Neuronal stem cell (in vitro differentiated cells): Measurements from ENCODE around the gene PBX4.
A peak's percentile ranks its signal among the peaks of the same experiment; 100 is the strongest.

ENCODE experiments used
- DNase-seq: peaks from one replicate; pipeline ENCODE4 v3.0.0-alpha.2; 2013; ENCODE audit warnings: low spot score
- H2AFZ ChIP-seq: one replicate; pipeline ENCODE4 v1.6.1; 2013; ENCODE audit warnings: mild to moderate bottlenecking, low read length, inconsistent platforms
- H2AK5ac ChIP-seq: 2 replicates; pipeline ENCODE4 v1.6.1; 2013; ENCODE audit warnings: low read depth, mild to moderate bottlenecking, inconsistent platforms, low read length, moderate library complexity, mixed read lengths
- H2BK120ac ChIP-seq: 2 replicates; pipeline ENCODE4 v1.6.1; 2013; ENCODE audit warnings: low read depth, mild to moderate bottlenecking, inconsistent platforms, low read length, moderate library complexity, mixed read lengths
- H2BK12ac ChIP-seq: one replicate; pipeline ENCODE4 v1.6.1; 2013; ENCODE audit warnings: low read length, inconsistent platforms
- H2BK15ac ChIP-seq: 2 replicates; pipeline ENCODE4 v1.6.1; 2013; ENCODE audit warnings: mild to moderate bottlenecking, low read length, inconsistent platforms, mixed read lengths
- H2BK5ac ChIP-seq: one replicate; pipeline ENCODE4 v1.6.1; 2013; ENCODE audit warnings: inconsistent platforms, mild to moderate bottlenecking, low read length, moderate library complexity
- H3K14ac ChIP-seq: one replicate; pipeline ENCODE4 v1.6.1; 2013; ENCODE audit warnings: low read length, inconsistent platforms
- H3K18ac ChIP-seq: 2 replicates; pipeline ENCODE4 v1.6.1; 2013; ENCODE audit warnings: low read length, inconsistent platforms
- H3K23ac ChIP-seq: 2 replicates; pipeline ENCODE4 v1.6.1; 2013; ENCODE audit warnings: low read depth, mild to moderate bottlenecking, mixed read lengths, low read length, inconsistent platforms; ENCODE audit not compliant: poor library complexity
- H3K27ac ChIP-seq: replicated peaks from 3 replicates; pipeline ENCODE4 v1.5.1; 2013; ENCODE audit warnings: low read length, inconsistent platforms
- H3K27me3 ChIP-seq, 3 experiments: 2 replicates each; pipeline ENCODE4 v1.6.1; 2013; ENCODE audit warnings: low read length in 3 of 3, mild to moderate bottlenecking in 2 of 3, inconsistent platforms in 1 of 3, low read depth in 1 of 3, mixed read lengths in 1 of 3, moderate library complexity in 1 of 3; ENCODE audit not compliant: control insufficient read depth in 3 of 3, insufficient read depth in 3 of 3
- H3K36me3 ChIP-seq, 2 donors: replicated peaks in 1 of 2; 2 replicates each; pipeline ENCODE4 v1.6.1; 2013; ENCODE audit warnings: low read length in 2 of 2; ENCODE audit not compliant: control insufficient read depth in 2 of 2, insufficient read depth in 2 of 2
- H3K4ac ChIP-seq: 2 replicates; pipeline ENCODE4 v1.6.1; 2013; ENCODE audit warnings: inconsistent platforms, mild to moderate bottlenecking, low read length, moderate library complexity
- H3K4me1 ChIP-seq, 2 donors: 1 replicate in 1 of 2; 2 replicates in 1 of 2; pipeline ENCODE4 v1.6.1; 2013; ENCODE audit warnings: low read length in 2 of 2, low read depth in 1 of 2; ENCODE audit not compliant: control insufficient read depth in 2 of 2, insufficient read depth in 1 of 2
- H3K4me2 ChIP-seq: one replicate; pipeline ENCODE4 v1.6.1; 2013; ENCODE audit warnings: mild to moderate bottlenecking, low read length, inconsistent platforms; ENCODE audit not compliant: insufficient read depth, poor library complexity, severe bottlenecking
- H3K4me3 ChIP-seq, 2 donors: 2 replicates each; pipeline ENCODE4 v1.5.1; 2013; ENCODE audit warnings: low read length in 2 of 2, mild to moderate bottlenecking in 2 of 2, inconsistent platforms in 1 of 2, moderate library complexity in 1 of 2
- H3K79me1 ChIP-seq: one replicate; pipeline ENCODE4 v1.6.1; 2013; ENCODE audit warnings: low read depth, mild to moderate bottlenecking, inconsistent platforms, low read length, moderate library complexity
- H3K9ac ChIP-seq: one replicate; pipeline ENCODE4 v1.6.1; 2013; ENCODE audit warnings: mild to moderate bottlenecking, low read depth, low read length, inconsistent platforms; ENCODE audit not compliant: poor library complexity
- H3K9me3 ChIP-seq, 2 donors: replicated peaks in 1 of 2; 2 replicates each; pipeline versions ENCODE3 to v1.6.1; 2013; ENCODE audit warnings: low read length in 2 of 2, mild to moderate bottlenecking in 2 of 2, inconsistent platforms in 1 of 2, low read depth in 1 of 2, mixed read lengths in 1 of 2, moderate library complexity in 1 of 2; ENCODE audit not compliant: control insufficient read depth in 2 of 2, insufficient read depth in 1 of 2
- H4K8ac ChIP-seq: one replicate; pipeline ENCODE4 v1.6.1; 2013; ENCODE audit warnings: low read depth, mild to moderate bottlenecking, inconsistent platforms, low read length, moderate library complexity
- H4K91ac ChIP-seq: one replicate; pipeline ENCODE4 v1.6.1; 2013; ENCODE audit warnings: low read length, low read depth, mild to moderate bottlenecking, inconsistent platforms; ENCODE audit not compliant: poor library complexity
- WGBS, 2 donors: extraction: QIAGEN DNeasy Blood & Tissue Kit; methylation state at CpG; one replicate each; pipeline ENCODE4 v1.1.7; 2013; ENCODE audit warnings: missing lambda C conversion rate in 2 of 2, mixed read lengths in 1 of 2; ENCODE audit not compliant: insufficient read length in 2 of 2, insufficient replicate concordance in 1 of 2; ENCODE audit errors: extremely low coverage in 2 of 2; 5-methylcytosine and 5-hydroxymethylcytosine counted together

PBX4 gene

GRCh38 chr19:19651076-19651475 lies 32.6 kb upstream of the PBX4 start:
- no peak overlapping the region for H2AFZ ChIP-seq
- H3K4me1 ChIP-seq: no peaks in the 10 kb centered on the region
- H2AK5ac ChIP-seq: no peak overlapping the region
- no peak overlapping the region for H4K8ac ChIP-seq
- H3K9ac ChIP-seq: no peak overlapping the region
- no peak overlapping the region for H3K14ac ChIP-seq
- peaks cover 73 to 90% of the 10 kb centered on the region in 2 donors for H3K36me3 ChIP-seq
- H2BK5ac ChIP-seq: peak overlapping the region; percentile 75
- H2BK15ac ChIP-seq: no peak overlapping the region
- WGBS, 2 donors: no CpG with 5 or more reads among the region's 13 CpGs
- no peak overlapping the region for H3K27ac ChIP-seq
- no peaks in the 10 kb centered on the region for H3K9me3 ChIP-seq
- H3K79me1 ChIP-seq: peaks cover 14% of the 10 kb centered on the region
- H3K4ac ChIP-seq: no peak overlapping the region
- no peak for DNase-seq
- H3K4me3 ChIP-seq: no peak overlapping the region
- no peak overlapping the region for H2BK120ac ChIP-seq
- no peak overlapping the region for H2BK12ac ChIP-seq
- H3K18ac ChIP-seq: no peak overlapping the region
- no peaks in the 10 kb centered on the region for H3K27me3 ChIP-seq
- no peak overlapping the region for H3K4me2 ChIP-seq
- H4K91ac ChIP-seq: no peak overlapping the region
- peak overlapping the region; percentile 35 for H3K23ac ChIP-seq

- no peak overlapping the region for H4K8ac ChIP-seq
- H2BK15ac ChIP-seq: no peak overlapping the region
- H3K4me2 ChIP-seq: no peak overlapping the region
- H2BK120ac ChIP-seq: peak overlapping the region; percentile 39
- no peak overlapping the region for H3K18ac ChIP-seq
- H3K14ac ChIP-seq: no peak overlapping the region
- peaks cover 69 to 90% of the 10 kb centered on the region in 2 donors for H3K36me3 ChIP-seq
- DNase-seq: no peak
- H4K91ac ChIP-seq: no peak overlapping the region
- H3K27me3 ChIP-seq: no peaks in the 10 kb centered on the region
- no peak overlapping the region for H3K23ac ChIP-seq
- H2AFZ ChIP-seq: no peak overlapping the region
- H2BK12ac ChIP-seq: no peak overlapping the region
- H3K4me1 ChIP-seq: no peaks in the 10 kb centered on the region
- no peak overlapping the region for H3K9ac ChIP-seq
- H3K9me3 ChIP-seq: no peaks in the 10 kb centered on the region
- no peak overlapping the region for H2AK5ac ChIP-seq
- no peak overlapping the region for H3K4me3 ChIP-seq
- WGBS, 2 donors: no CpG with 5 or more reads among the region's 9 CpGs
- H3K79me1 ChIP-seq: peaks cover 10% of the 10 kb centered on the region
- H2BK5ac ChIP-seq: no peak overlapping the region
- H3K4ac ChIP-seq: no peak overlapping the region
- no peak overlapping the region for H3K27ac ChIP-seq
Measured at GRCh38 chr19:19650331-19650730, 31.8 kb upstream of the PBX4 start.

GRCh38 chr19:19649580-19649995 lies 31.1 kb upstream of the PBX4 start:
- H3K79me1 ChIP-seq: peaks cover 8% of the 10 kb centered on the region
- no peak overlapping the region for H2BK15ac ChIP-seq
- no peak overlapping the region for H2BK12ac ChIP-seq
- no peak overlapping the region for H3K27ac ChIP-seq
- DNase-seq: no peak
- WGBS, 2 donors: no CpG with 5 or more reads among the region's 22 CpGs
- no peaks in the 10 kb centered on the region for H3K9me3 ChIP-seq
- no peak overlapping the region for H2BK120ac ChIP-seq
- H3K27me3 ChIP-seq: no peaks in the 10 kb centered on the region
- H3K9ac ChIP-seq: peak overlapping the region; percentile 30
- H3K4ac ChIP-seq: no peak overlapping the region
- no peak overlapping the region for H2BK5ac ChIP-seq
- no peaks in the 10 kb centered on the region for H3K4me1 ChIP-seq
- H4K8ac ChIP-seq: peak overlapping the region; percentile 43
- H2AFZ ChIP-seq: no peak overlapping the region
- no peak overlapping the region for H3K4me2 ChIP-seq
- peaks cover 64 to 90% of the 10 kb centered on the region in 2 donors for H3K36me3 ChIP-seq
- H3K14ac ChIP-seq: no peak overlapping the region
- no peak overlapping the region for H2AK5ac ChIP-seq
- no peak overlapping the region for H3K4me3 ChIP-seq
- H3K18ac ChIP-seq: peak overlapping the region; percentile 17
- no peak overlapping the region for H4K91ac ChIP-seq
- H3K23ac ChIP-seq: peak overlapping the region; percentile 65

- Histone ChIP-seq H3K4me2 (no peak overlapping the region), H4K91ac (no peak overlapping the region)
Measured at GRCh38 chr19:19649155-19649554, 30.7 kb upstream of the PBX4 start.

More at GRCh38 chr19:19649155-19649554, 30.7 kb upstream of the PBX4 start:
- no peak overlapping the region for H2BK120ac ChIP-seq
- no peak overlapping the region for H3K4ac ChIP-seq
- no peak overlapping the region for H2BK15ac ChIP-seq
- peak overlapping the region; percentile 17 for H3K18ac ChIP-seq
- H3K14ac ChIP-seq: no peak overlapping the region
- no peak overlapping the region for H3K27ac ChIP-seq
- peak overlapping the region; percentile 43 for H4K8ac ChIP-seq
- no peak overlapping the region for H2BK5ac ChIP-seq
- no peaks in the 10 kb centered on the region for H3K4me1 ChIP-seq
- no CpG with 5 or more reads among the region's 6 CpGs for WGBS, 2 donors
- no peaks in the 10 kb centered on the region for H3K27me3 ChIP-seq
- no peak overlapping the region for H2BK12ac ChIP-seq
- DNase-seq: no peak
- H3K9me3 ChIP-seq: peaks cover 0 to 2% of the 10 kb centered on the region in 2 donors
- H3K23ac ChIP-seq: peak overlapping the region; percentile 65
- no peak overlapping the region for H3K4me3 ChIP-seq
- peaks cover 62 to 89% of the 10 kb centered on the region in 2 donors for H3K36me3 ChIP-seq
- H2AK5ac ChIP-seq: no peak overlapping the region
- peak overlapping the region; percentile 30 for H3K9ac ChIP-seq
- peaks cover 8% of the 10 kb centered on the region for H3K79me1 ChIP-seq
- no peak overlapping the region for H2AFZ ChIP-seq
